GM12872 (cell line): Measurements from ENCODE around the gene KRT83.

Experiments
- CTCF ChIP-seq: IDR thresholded peaks from 3 replicates; pipeline ENCODE4 v1.5.1; 2011; ENCODE audit warnings: low read depth, mild to moderate bottlenecking, low read length, moderate library complexity; ENCODE audit not compliant: insufficient read depth

The KRT83 gene

DNA sequence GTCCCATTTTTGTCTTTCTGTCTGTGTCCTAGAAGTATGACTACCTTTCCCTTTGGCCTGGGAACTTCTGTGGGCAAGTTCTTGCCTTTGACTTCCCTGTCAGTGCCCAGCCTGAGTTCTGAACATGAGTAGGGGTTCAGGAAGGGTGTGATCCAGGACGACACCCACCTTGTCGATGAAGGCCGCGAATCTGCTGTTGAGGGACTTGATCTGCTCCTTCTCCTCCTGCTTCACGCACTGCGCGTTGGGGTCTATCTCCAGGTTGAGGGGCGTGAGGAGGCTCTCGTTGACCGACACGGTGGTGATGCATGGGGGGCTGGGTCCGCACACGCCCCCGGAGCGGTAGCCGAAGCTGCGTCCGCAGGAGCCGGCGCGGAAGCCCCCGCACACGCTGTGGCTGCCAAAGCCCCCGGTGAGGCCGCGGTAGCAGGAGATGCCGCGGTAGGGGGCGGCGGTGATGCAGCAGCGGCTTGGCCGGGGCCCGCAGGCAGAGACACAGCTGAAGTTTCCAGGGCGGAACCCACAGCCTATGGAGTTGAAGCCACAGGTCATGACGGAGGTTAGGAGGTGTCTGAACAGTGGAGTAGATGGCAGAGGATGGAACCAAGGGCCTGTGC, at the start of gene KRT83:
KRT83 (minus strand) TSS at position 615 of the 617 bp plus-strand sequence; CDS start at position 552, 63 bp downstream.
- TF ChIP-seq CTCF: no peak

- TF ChIP-seq CTCF: no peak
Observed at GRCh38 chr12:52369809-52370208, 48.6 kb upstream of the KRT83 start.

DNA sequence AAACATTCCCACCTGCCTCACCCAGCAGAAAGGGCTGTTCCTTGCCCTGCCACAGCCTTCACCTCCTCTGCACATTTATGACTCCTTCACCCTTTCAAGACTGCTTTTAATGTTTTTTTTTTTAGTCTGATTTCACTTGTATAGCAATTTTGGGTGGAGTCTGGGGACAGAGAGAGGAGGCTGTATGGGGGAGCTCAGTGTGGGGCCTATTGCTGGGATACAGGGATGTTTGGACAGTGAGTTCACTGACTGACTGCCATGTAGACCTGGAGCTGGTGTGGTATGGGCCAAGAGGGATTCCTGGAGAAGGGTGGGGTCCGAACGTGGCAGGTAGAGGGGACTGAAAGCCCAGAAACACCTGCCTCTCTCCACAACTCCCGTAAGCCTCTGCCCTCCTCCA, 48.0 kb upstream of the KRT83 start:
- TF ChIP-seq CTCF: no peak

DNA sequence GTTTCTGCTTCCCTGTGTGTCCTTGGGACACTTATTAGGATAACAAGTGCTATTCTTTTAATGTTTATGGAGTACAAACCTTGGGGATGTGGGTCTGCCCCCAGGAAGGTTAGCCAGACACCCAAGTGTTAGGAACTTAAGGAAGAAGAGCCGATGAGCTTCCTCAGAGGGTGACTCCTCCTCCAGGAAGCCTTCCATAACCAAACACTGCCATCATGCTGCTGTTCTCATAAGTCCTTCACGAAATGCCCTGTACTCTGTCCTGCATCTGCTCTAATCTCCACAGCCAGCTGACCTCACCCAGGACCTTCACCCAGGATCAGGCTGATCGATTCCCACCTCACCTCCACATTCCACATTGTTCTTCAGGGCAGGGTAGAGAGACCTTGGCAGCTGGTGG, 47.3 kb upstream of the KRT83 start:
- TF ChIP-seq CTCF: no peak

GRCh38 chr12:52367876-52368275, 46.7 kb upstream of the KRT83 start:
- no peak for TF ChIP-seq CTCF

DNA sequence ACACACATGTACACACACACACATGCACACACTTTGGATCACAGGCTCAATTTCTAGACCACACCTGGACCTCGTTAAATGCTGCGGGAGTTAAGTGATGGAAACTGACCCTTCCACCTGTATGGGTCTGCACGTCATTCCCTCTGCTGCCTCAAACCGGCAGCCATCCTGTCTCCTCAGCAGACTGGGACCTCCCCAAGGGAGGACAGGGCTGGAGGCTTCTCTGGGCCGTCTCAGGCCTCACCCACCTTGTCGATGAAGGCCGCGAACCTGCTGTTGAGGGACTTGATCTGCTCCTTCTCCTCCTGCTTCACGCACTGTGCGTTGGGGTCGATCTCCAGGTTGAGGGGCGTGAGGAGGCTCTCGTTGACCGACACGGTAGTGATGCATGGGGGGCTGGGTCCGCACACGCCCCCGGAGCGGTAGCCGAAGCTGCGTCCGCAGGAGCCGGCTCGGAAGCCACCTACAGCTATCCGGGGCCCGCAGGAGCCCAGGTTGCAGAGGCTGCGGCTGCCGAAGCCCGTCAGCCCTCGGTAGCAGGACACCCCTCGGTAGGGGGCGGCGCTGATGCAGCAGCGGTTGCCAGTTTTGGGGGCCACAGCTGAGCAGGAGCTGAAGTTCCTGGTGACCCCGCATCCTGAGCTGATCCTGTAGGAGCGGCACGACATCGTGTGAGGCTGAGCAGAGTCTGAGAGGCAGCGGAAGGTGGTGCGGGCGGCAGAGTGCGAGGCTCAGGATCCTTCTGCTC, 45.7 kb upstream of the KRT83 start, which contains the start of gene KRT85:
KRT85 (minus strand) TSS at position 744 of the 748 bp plus-strand sequence; CDS start at position 668, 76 bp downstream.
- no peak for TF ChIP-seq CTCF

DNA sequence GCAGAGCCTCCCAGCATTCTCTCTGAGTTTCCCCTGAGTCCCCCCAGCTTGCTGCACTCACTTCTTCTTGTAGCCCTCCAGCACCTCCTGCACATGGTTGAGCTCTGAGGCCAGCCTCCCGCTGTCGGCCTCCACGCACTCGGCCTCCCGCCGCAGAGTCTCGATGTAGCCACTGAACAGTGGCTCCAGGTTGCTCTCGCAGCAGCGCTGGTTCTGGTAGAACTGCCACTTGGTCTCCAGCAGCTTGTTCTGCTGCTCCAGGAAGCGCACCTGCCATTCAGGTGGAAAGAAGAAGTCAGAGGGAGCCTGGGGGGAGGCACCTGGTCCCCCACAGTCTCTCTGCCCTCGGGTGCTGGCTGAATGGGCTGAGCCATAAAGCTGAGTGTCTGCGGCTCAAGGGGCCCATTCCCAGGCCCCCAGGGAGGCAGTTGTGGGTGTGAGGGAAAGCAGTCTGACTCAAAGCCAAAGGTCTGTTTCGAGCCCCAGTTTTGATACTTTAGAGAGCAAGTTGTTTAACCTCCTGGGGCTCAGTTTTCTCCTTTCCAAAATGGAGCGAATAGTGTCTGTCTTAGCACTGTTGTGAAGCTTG, 43.8 kb upstream of the KRT83 start:
- no peak for TF ChIP-seq CTCF
